ENCODE measurements around the gene PGAP2.

- no peak for TF ChIP-seq POLR2A (IDR thresholded peaks at IDR 0.05)
- TF ChIP-seq CTCF (IDR thresholded peaks at IDR 0.05): no peak
- no peak for TF ChIP-seq EP300 (IDR thresholded peaks at IDR 0.05)
These were observed 14.9 kb downstream of the PGAP2 start for GRCh38 chr11:3823303-3823702.

All from ovary (tissue), 3 donors.